ENCODE data around the gene CYP2A6.

Gene CYP2A6

GRCh38 chr19:40801426-40802299 is 48.6 kb downstream of the CYP2A6 start:
- DNase-seq: no peak

- no peak for DNase-seq
Observed at GRCh38 chr19:40800997-40801377, 49.3 kb downstream of the CYP2A6 start.

GRCh38 chr19:40800339-40800996 is 49.8 kb downstream of the CYP2A6 start:
- DNase-seq: no peak

- peak; percentile 39 for DNase-seq
Observed at GRCh38 chr19:40799558-40800338, 50.5 kb downstream of the CYP2A6 start.

- DNase-seq: peak; percentile 100
Observed at GRCh38 chr19:40798683-40799557, 51.3 kb downstream of the CYP2A6 start, which contains the start of gene EGLN2. TSS of gene EGLN2 (plus strand) at chr19:40799191. CDS start at chr19:40800573, 1,382 bp downstream.

GRCh38 chr19:40797963-40798682 is 52.1 kb downstream of the CYP2A6 start:
- peak; percentile 82 for DNase-seq

- no peak for DNase-seq
Observed at GRCh38 chr19:40797166-40797962, 52.9 kb downstream of the CYP2A6 start.

Data from NCI-H345 (cell line).